ENCODE results near the gene DNAJC30.

The DNAJC30 gene

GRCh38 chr7:73646785-73647724 is 36.2 kb downstream of the DNAJC30 start:
- DNase-seq: no peak

DNA sequence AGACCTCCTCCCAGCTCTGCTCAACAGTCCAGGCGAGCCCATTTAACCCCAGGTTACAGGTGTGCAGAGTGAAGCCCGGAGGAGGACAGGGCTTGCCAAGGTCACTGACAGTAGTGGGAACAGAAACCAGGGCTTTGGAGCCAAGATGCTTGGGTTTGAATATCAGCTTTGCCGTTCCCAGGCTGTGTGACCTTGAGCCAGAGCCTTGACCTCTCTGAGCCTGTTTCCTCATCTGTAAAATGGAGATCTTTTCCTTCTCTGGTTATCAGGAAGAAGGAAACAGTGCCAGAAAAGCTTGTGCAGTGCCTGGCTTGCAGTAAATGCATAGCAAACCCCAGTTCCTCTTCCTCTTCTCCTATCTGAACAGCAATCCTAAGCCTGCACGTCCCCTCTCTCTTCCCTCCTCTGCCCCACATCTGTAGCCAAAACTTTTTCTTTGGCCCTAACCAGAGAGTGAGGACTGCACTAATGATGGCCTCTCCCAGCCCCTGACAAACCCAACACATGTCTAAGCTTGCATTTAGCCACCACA is 37.5 kb downstream of the DNAJC30 start:
- no peak for DNase-seq

- no peak for DNase-seq
These were observed 38.5 kb downstream of the DNAJC30 start for GRCh38 chr7:73644688-73645286.

DNA sequence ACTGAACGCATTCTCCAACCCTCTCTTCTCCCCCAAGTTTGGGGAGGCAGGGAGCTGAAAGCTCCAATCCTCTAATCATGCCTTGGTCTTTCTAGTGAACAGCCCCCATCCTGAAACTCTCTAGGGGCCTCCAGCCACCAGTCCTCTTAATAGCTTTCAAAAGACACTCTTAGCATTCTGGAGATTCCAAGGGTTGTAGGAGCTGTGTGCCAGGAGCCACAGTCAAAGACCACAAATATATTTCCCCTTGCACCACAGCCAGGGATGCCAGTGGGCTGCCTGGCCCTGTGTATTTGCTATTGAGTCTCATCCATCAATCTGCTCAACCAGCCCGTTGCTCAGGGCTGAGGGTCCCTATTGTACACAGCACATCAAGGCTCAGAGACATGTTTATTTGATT is 40.4 kb downstream of the DNAJC30 start:
- no peak for DNase-seq

DNA sequence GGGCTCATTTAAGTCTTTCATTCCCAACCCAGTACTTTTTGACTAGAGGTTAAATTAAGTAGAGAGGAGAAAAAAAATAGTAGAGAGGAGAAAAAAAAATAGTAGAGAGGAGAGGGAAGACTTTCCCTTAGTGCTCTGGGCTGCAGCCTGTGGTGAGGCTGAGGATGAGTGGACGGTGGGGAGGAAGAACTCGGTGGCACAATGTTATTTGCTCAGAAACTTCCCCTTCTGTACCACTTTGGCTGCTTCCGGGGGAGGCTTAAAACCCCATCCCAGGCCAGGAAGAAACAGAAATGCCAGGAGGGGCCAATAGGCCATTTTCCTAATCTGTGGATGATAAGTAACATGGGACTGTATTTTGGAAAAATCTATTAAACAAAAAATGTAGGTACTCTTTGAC is 44.3 kb downstream of the DNAJC30 start:
- no peak for DNase-seq

DNA sequence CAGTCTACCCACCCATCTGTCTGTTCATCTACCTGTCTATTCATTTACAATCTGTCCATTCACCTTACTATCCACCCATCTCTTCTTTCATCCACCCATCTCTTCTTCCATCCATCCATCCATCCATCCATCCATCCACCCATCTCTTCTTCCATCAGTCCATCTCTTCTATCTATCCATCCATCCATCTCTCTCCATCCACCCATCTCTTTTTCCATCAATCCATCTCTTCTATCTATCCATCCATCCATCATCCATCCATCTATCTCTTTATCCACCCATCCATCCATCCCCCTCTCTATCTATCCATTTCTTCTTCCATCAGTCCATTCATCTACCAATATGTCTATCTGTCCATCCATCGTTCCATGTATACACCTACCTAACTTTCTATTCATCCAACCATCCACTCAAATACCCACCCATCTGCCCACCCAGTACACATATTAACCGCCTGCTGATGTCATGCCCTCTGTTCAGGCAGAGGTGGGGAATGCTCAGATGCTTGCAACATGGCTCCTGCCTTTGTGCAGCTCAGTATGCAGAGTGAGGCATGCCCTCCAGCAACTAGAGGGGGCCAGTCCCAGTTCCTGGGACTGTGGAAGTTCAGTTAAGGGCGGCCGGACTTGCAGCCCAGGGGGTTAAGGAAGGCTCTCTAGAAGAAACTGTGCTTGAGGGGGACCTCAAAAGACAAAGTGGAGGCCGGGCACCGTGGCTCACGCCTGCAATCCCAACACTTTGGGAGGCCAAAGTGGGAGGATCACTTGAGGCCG is 47.6 kb downstream of the DNAJC30 start:
- DNase-seq: no peak

- DNase-seq: no peak
These were observed 49.4 kb downstream of the DNAJC30 start for GRCh38 chr7:73633844-73634243.

- DNase-seq: no peak
These were observed 49.9 kb downstream of the DNAJC30 start for GRCh38 chr7:73633323-73633722.

GRCh38 chr7:73631558-73631957 is 51.7 kb downstream of the DNAJC30 start:
- no peak for DNase-seq

Data from fibroblast of skin of back (primary cell).